HepG2 (cell line): ENCODE measurements around the gene ZBTB7B. TPM values are rescaled to one million over a fixed set of nuclear protein-coding genes. Genes with fewer than 3 reads are reported as not detected.

Experiments used
- BCL6 ChIP-seq: IDR thresholded peaks from 2 replicates; pipeline ENCODE4 v1.6.1; 2016; ENCODE audit warnings: missing genetic modification reagents, missing compliant biosample characterization
- CHD4 ChIP-seq: fragments of 200-600 bp; sonication (generic); IDR thresholded peaks from 2 replicates; pipeline ENCODE4 v1.7.0; 2017; ENCODE audit warnings: mild to moderate bottlenecking, low read length, borderline replicate concordance
- GLI4 ChIP-seq: sonication (generic); formaldehyde crosslinking; IDR thresholded peaks from 2 replicates; pipeline ENCODE4 v1.5.1; 2020; ENCODE audit warnings: missing genetic modification reagents, mild to moderate bottlenecking, moderate library complexity, borderline replicate concordance
- JUN ChIP-seq: sonication (generic); formaldehyde crosslinking; IDR thresholded peaks from 2 replicates; pipeline ENCODE4 v1.4.0; 2020; ENCODE audit warnings: mild to moderate bottlenecking, missing genetic modification reagents
- KLF15 ChIP-seq: sonication (generic); formaldehyde crosslinking; IDR thresholded peaks from 2 replicates; pipeline ENCODE4 v1.8.1; 2023; ENCODE audit warnings: borderline replicate concordance, mild to moderate bottlenecking, inconsistent platforms, missing genetic modification reagents, mixed read lengths
- KLF16 ChIP-seq, 2 experiments: sonication (generic) in 1 of 2; formaldehyde crosslinking in 1 of 2; IDR thresholded peaks; 2 replicates each; pipeline versions ENCODE4 v1.6.1 to v1.8.0; 2016 to 2023; ENCODE audit warnings: missing genetic modification reagents in 2 of 2, missing compliant biosample characterization in 1 of 2
- MAF1 ChIP-seq: sonication (generic); formaldehyde crosslinking; IDR thresholded peaks from 2 replicates; pipeline ENCODE4 v1.5.0; 2020; ENCODE audit warnings: missing genetic modification reagents, borderline replicate concordance
- MTF2 ChIP-seq: sonication (generic); formaldehyde crosslinking; IDR thresholded peaks from 2 replicates; pipeline ENCODE4 v1.5.0; 2020; ENCODE audit warnings: missing genetic modification reagents, borderline replicate concordance
- MXI1 ChIP-seq: IDR thresholded peaks from 3 replicates; pipeline ENCODE4 v1.6.1; 2012; ENCODE audit warnings: low read depth, low read length, inconsistent platforms, borderline replicate concordance
- NCOA1 ChIP-seq: sonication (generic); formaldehyde crosslinking; IDR thresholded peaks from 2 replicates; pipeline ENCODE4 v1.9.0; 2021; ENCODE audit warnings: missing genetic modification reagents
- NFE2 ChIP-seq: sonication (generic); formaldehyde crosslinking; IDR thresholded peaks from 2 replicates; pipeline ENCODE4 v1.4.0; 2020; ENCODE audit warnings: missing genetic modification reagents
- NFE2L1 ChIP-seq: sonication (generic); formaldehyde crosslinking; IDR thresholded peaks from 2 replicates; pipeline ENCODE4 v1.4.0; 2020; ENCODE audit warnings: missing genetic modification reagents, mild to moderate bottlenecking, borderline replicate concordance
- PBX2 ChIP-seq: IDR thresholded peaks from 2 replicates; pipeline ENCODE4 v1.6.1; 2016; ENCODE audit warnings: control low read depth
- PHF8 ChIP-seq: sonication (generic); formaldehyde crosslinking; IDR thresholded peaks from 2 replicates; pipeline ENCODE4 v1.5.0; 2020; ENCODE audit warnings: missing genetic modification reagents
- RARA ChIP-seq: IDR thresholded peaks from 2 replicates; pipeline ENCODE4 v1.6.1; 2016; ENCODE audit warnings: missing genetic modification reagents, missing compliant biosample characterization
- REPIN1 ChIP-seq: sonication (generic); formaldehyde crosslinking; IDR thresholded peaks from 2 replicates; pipeline ENCODE4 v1.8.0; 2022; ENCODE audit warnings: missing genetic modification reagents, low read depth, mild to moderate bottlenecking, borderline replicate concordance
- SIX1 ChIP-seq: sonication (generic); formaldehyde crosslinking; IDR thresholded peaks from 2 replicates; pipeline ENCODE4 v1.4.0; 2020; ENCODE audit warnings: missing genetic modification reagents, borderline replicate concordance
- ZBTB25 ChIP-seq: IDR thresholded peaks from 2 replicates; pipeline ENCODE4 v1.6.1; 2018; ENCODE audit warnings: missing genetic modification reagents
- ZFY ChIP-seq: sonication (generic); formaldehyde crosslinking; IDR thresholded peaks from 2 replicates; pipeline ENCODE4 v1.4.0; 2020; ENCODE audit warnings: missing genetic modification reagents
- ZNF225 ChIP-seq: sonication (generic); formaldehyde crosslinking; IDR thresholded peaks from 2 replicates; pipeline ENCODE4 v1.4.0; 2020; ENCODE audit warnings: mild to moderate bottlenecking, missing genetic modification reagents
- ZNF232 ChIP-seq: sonication (generic); formaldehyde crosslinking; IDR thresholded peaks from 2 replicates; pipeline ENCODE4 v1.4.0; 2020; ENCODE audit warnings: missing genetic modification reagents, borderline replicate concordance
- ZNF260 ChIP-seq: sonication (generic); formaldehyde crosslinking; IDR thresholded peaks from 2 replicates; pipeline ENCODE4 v1.4.0; 2020; ENCODE audit warnings: missing genetic modification reagents, low read depth, mild to moderate bottlenecking, borderline replicate concordance
- ZNF33B ChIP-seq: sonication (generic); formaldehyde crosslinking; IDR thresholded peaks from 2 replicates; pipeline ENCODE4 v1.5.1; 2020; ENCODE audit warnings: mild to moderate bottlenecking, missing genetic modification reagents
- ZNF513 ChIP-seq: sonication (generic); formaldehyde crosslinking; conservative IDR thresholded peaks from 2 replicates; pipeline ENCODE4 v1.5.0; 2020; ENCODE audit warnings: missing genetic modification reagents
- ZNF740 ChIP-seq: sonication (generic); formaldehyde crosslinking; IDR thresholded peaks from 2 replicates; pipeline ENCODE4 v1.4.0; 2020; ENCODE audit warnings: missing genetic modification reagents
- ZNF839 ChIP-seq: sonication (generic); formaldehyde crosslinking; IDR thresholded peaks from 2 replicates; pipeline ENCODE4 v1.4.0; 2020; ENCODE audit warnings: missing genetic modification reagents, mild to moderate bottlenecking, borderline replicate concordance
- ZNF891 ChIP-seq: sonication (generic); formaldehyde crosslinking; IDR thresholded peaks from 2 replicates; pipeline ENCODE4 v1.5.0; 2020; ENCODE audit warnings: mild to moderate bottlenecking, missing genetic modification reagents
- polyA plus RNA-seq, 8 experiments: library from polyadenylated mRNA; depleted of rRNA in 3 of 8; stranded (reverse) in 7 of 8; unstranded in 1 of 8; fragments of >200 nt; fragmentation: Illumina TruSeq in 4 of 8; extraction: Trizol in 4 of 8; gene quantifications; 2 replicates each; pipeline versions ENCODE4 v1.2.1 to v1.2.3, GENCODE V29; 2011 to 2016; ENCODE audit warnings: low read depth in 4 of 8, missing spikeins in 1 of 8, mixed read lengths in 1 of 8; ENCODE audit not compliant: insufficient read depth in 1 of 8
- total RNA-seq, 5 experiments: library from RNA; depleted of rRNA; stranded (reverse); fragments of >200 nt; fragmentation: Illumina TruSeq; extraction: Trizol; gene quantifications; 2 replicates each; pipeline ENCODE4 v1.2.3, GENCODE V29; 2016; ENCODE audit warnings: low read depth in 1 of 5

The ZBTB7B gene
- total and polyA plus RNA-seq, 2 of the 13 experiments (the other 11 are each of a cell fraction or from before 2014, with no cell fraction given), result 15.5 to 17.5 TPM

DNA sequence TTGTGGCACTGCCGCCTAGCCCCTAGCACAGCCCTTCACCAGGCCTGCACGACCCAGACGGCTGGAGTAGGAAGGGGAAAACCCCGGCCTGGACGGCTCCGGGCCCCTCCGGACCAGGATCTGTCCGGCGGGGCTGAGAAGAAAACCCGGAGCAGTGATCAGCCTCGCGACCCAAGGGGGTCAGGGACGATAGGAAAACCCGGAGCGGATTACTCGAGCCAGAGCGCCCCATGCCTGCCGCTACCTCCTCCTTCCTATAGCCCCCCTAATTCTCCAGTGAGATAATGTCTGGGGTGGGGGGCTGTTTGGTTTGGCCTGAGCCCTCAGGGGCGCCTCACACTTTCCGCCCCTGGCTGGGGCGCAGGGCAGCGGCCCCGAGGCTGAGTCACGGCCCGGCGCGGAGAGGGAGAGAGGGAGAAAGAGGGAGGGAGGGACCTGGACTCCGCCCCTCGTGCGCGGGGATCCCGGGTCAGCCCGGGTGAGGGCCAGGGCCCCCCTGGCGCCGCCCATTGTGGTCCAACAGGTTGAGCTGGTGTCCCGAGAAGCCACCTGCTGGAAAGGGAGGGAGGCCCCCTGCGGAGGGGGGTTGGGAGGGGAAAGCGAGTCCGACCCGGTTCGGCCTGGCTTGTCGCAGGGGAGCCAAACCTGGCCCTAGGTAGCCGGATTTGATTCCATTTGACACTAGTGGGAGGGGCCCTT lies 1.7 kb upstream of the ZBTB7B start (continued):
- TF ChIP-seq MTF2 (CRISPR knock-in tag), result peak; percentile 88; the same call in 1 of the 2 replicates
- peak; percentile 54 for TF ChIP-seq BCL6 (CRISPR knock-in tag)
- peak; percentile 34; the same call in 1 of the 2 replicates for TF ChIP-seq SIX1 (CRISPR knock-in tag)
- TF ChIP-seq GLI4 (CRISPR knock-in tag), result no peak
- TF ChIP-seq RARA (CRISPR knock-in tag), result peak; percentile 77
- peak; percentile 35; the same call in 1 of the 2 replicates for TF ChIP-seq NFE2 (CRISPR knock-in tag)
- TF ChIP-seq ZNF740, result peak; percentile 76
- TF ChIP-seq NFE2L1 (CRISPR knock-in tag), result peak; percentile 96
- TF ChIP-seq MAF1 (CRISPR knock-in tag), result no peak
- peak; percentile 44; the same call in 1 of the 3 replicates for TF ChIP-seq MXI1
- no peak for TF ChIP-seq KLF15 (CRISPR knock-in tag)
- TF ChIP-seq ZNF33B (CRISPR knock-in tag), result no peak
- TF ChIP-seq ZBTB25 (CRISPR knock-in tag), result peak; percentile 81
- peak; percentile 98 for TF ChIP-seq NCOA1 (CRISPR knock-in tag)
- TF ChIP-seq ZNF225 (CRISPR knock-in tag), result no peak; the same call in 1 of the 2 replicates
- TF ChIP-seq ZNF260 (CRISPR knock-in tag), result no peak
- TF ChIP-seq ZNF513 (CRISPR knock-in tag), result no peak
- peak; percentile 58 for TF ChIP-seq PHF8 (CRISPR knock-in tag)
- TF ChIP-seq PBX2 (CRISPR knock-in tag), result 0 out of 2 replicates have a peak, but pooled peaks have one; percentile 14
- TF ChIP-seq ZNF891 (CRISPR knock-in tag), result peak; percentile 27; the same call in 1 of the 2 replicates
- peak; percentile 12; the same call in 1 of the 2 replicates for TF ChIP-seq ZNF232 (CRISPR knock-in tag)
- peak; percentile 73; the same call in 1 of the 2 replicates for TF ChIP-seq JUN (CRISPR knock-in tag)
- peak; percentile 63; the same call in 1 of the 2 replicates for TF ChIP-seq REPIN1 (CRISPR knock-in tag)
- 0 out of 2 replicates have a peak, but pooled peaks have one; percentile 18 for TF ChIP-seq CHD4
- peak; percentile 70 for TF ChIP-seq ZFY
- TF ChIP-seq ZNF839 (CRISPR knock-in tag), result 0 out of 2 replicates have a peak, but pooled peaks have one; percentile 56
- peak in 1 of 2 experiments; percentile 69; a peak in 1 of 4 replicates for TF ChIP-seq KLF16 (CRISPR knock-in tag; IDR thresholded peaks at IDR 0.05)
